ENCODE measurements around the gene PYM1.

DNA sequence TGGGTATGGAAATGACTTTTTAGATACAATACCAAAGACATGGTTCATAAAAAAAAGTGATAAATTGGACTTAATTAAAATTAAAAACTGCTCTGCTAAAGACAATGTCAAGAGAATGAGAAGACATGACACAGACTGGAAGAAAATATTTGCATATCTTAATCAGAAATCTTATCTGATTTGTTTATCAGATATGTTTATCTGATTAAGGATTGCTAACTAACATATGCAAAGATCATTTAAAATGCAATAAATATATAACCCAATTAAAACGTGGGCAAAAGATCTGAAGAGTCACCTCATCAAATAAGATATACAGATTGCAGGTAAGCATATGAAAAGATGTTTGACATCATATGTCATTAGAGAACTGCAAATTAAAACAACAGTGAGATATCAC is 75.0 kb downstream of the PYM1 start:
- TF ChIP-seq, protein P1, sequence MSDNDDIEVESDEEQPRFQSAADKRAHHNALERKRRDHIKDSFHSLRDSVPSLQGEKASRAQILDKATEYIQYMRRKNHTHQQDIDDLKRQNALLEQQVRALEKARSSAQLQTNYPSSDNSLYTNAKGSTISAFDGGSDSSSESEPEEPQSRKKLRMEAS (IDR thresholded peaks at IDR 0.05), result no peak
- TF ChIP-seq CTCF (IDR thresholded peaks at IDR 0.05 in 2 of 3, conservative IDR thresholded peaks at IDR 0.05 in 1 of 3; ENCODE audit: borderline replicate concordance in 1 of 3, insufficient read depth in 1 of 3, low read depth in 2 of 3, low read length in 2 of 3) (no peak), POLR2AphosphoS5 (IDR thresholded peaks at IDR 0.05; ENCODE audit: low read depth, low read length) (no peak)

All from HCT116 (cell line).